ENCODE data around the gene LRRC55.

DNA sequence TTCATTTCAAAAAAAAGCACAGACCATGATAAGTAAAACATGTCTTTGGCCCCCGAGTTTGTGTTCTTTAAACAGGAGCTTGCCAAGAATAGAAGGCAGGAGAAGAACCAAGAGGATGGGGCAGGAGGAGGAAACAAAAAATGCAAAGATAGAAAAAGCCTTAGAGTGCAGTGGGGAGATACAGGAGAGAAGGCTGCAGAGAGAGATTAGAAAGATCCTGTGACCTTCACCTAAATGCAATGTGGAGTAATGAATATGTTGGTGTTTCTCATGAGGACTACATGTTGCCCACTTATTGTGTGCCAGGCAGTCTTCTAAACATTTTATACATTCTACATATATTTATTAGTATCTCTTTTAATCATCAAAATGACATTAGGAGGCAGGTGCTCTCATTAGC is 57.6 kb downstream of the LRRC55 start:
- no peak for TF ChIP-seq EP300 (IDR thresholded peaks at IDR 0.05)
- TF ChIP-seq, protein P1, sequence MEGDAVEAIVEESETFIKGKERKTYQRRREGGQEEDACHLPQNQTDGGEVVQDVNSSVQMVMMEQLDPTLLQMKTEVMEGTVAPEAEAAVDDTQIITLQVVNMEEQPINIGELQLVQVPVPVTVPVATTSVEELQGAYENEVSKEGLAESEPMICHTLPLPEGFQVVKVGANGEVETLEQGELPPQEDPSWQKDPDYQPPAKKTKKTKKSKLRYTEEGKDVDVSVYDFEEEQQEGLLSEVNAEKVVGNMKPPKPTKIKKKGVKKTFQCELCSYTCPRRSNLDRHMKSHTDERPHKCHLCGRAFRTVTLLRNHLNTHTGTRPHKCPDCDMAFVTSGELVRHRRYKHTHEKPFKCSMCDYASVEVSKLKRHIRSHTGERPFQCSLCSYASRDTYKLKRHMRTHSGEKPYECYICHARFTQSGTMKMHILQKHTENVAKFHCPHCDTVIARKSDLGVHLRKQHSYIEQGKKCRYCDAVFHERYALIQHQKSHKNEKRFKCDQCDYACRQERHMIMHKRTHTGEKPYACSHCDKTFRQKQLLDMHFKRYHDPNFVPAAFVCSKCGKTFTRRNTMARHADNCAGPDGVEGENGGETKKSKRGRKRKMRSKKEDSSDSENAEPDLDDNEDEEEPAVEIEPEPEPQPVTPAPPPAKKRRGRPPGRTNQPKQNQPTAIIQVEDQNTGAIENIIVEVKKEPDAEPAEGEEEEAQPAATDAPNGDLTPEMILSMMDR (IDR thresholded peaks at IDR 0.05): no peak
- TF ChIP-seq POLR2A (IDR thresholded peaks at IDR 0.05; ENCODE audit: low read depth): no peak
- TF ChIP-seq POLR2AphosphoS5 (IDR thresholded peaks at IDR 0.05): no peak

Measured in esophagus muscularis mucosa (tissue), 4 donors.